Right atrium auricular region (tissue), 2 donors: ENCODE results near the gene RIPK1. TPM values are rescaled to one million over a fixed set of nuclear protein-coding genes. Genes with fewer than 3 reads are reported as not detected.
"Not testable (repeated sequence)": the region's sequence is repeated elsewhere in the genome, so short reads cannot be mapped to it uniquely, and the experiment has no call there.

Experiments
- DNase-seq: peaks from one replicate; pipeline ENCODE4 v3.0.0-alpha.2; 2019; ENCODE audit warnings: low spot score
- H3K27ac ChIP-seq, 2 donors: fragments of 200-600 bp; sonication (generic); 1 replicate in 1 of 2; 2 replicates in 1 of 2; pipeline ENCODE4 v1.5.1; 2016 to 2019
- H3K27me3 ChIP-seq, 2 donors: fragments of 200-600 bp; sonication (generic); one replicate each; pipeline versions ENCODE4 v1.5.1 to v1.6.0; 2017 to 2019
- H3K36me3 ChIP-seq: fragments of 200-600 bp; sonication (generic); one replicate; pipeline ENCODE4 v1.5.1; 2016
- H3K4me1 ChIP-seq, 2 donors: fragments of 200-600 bp; sonication (generic); one replicate each; pipeline versions ENCODE4 v1.5.1 to v1.6.0; 2017 to 2019
- H3K4me3 ChIP-seq, 2 donors: fragments of 200-600 bp; sonication (generic); 1 replicate in 1 of 2; 2 replicates in 1 of 2; pipeline ENCODE4 v1.5.1; 2017 to 2019; ENCODE audit warnings: mild to moderate bottlenecking in 1 of 2, moderate library complexity in 1 of 2
- H3K9me3 ChIP-seq, 2 donors: fragments of 200-600 bp; sonication (generic); one replicate each; pipeline ENCODE4 v1.5.1; 2019
- CTCF ChIP-seq, 2 donors: fragments of 200-600 bp; sonication (generic); IDR thresholded peaks; one replicate each; pipeline ENCODE4 v1.5.1; 2019; ENCODE audit warnings: antibody characterized with exemption in 2 of 2
- total RNA-seq, 2 donors: library from RNA; depleted of rRNA; stranded (reverse); fragments of >200 nt; gene quantifications; one replicate each; pipeline ENCODE4 v1.1.0, GENCODE V29; 2016

Gene RIPK1
- total RNA-seq, 2 donors from 2014 or later: 9.5 to 11.3 TPM

- H3K4me3 ChIP-seq: no peak overlapping the region
- no peak for DNase-seq
- H3K27ac ChIP-seq: no peak overlapping the region
- no peak for TF ChIP-seq CTCF (IDR thresholded peaks at IDR 0.05)
- H3K9me3 ChIP-seq: peaks cover 0 to 3% of the 10 kb centered on the region in 2 donors
- H3K36me3 ChIP-seq: peaks cover 12% of the 10 kb centered on the region
- peaks cover 0 to 10% of the 10 kb centered on the region in 2 donors for H3K4me1 ChIP-seq
- H3K27me3 ChIP-seq: no peaks in the 10 kb centered on the region
These were observed 84.4 kb downstream of the RIPK1 start for GRCh38 chr6:3152689-3153088.

DNA sequence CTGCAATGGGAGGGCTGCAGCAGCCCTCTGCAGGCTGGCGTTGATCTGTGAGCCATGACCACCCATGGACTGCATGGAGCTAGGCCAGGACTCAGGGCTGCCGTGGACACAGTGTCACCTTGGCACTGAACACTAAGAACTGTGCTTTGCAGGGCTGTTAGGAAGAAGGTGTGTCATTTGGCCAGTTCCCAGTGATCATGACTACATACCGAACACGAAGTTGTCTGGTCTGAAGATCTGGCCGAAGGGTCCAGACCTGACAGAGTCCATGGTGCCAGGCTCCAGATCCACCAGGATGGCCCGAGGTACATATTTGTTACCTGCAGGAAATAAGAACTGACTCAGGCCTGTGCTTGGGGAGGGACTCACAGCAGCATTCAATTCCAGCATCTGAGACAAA lies 87.1 kb downstream of the RIPK1 start:
- H3K4me1 ChIP-seq: peaks cover 0 to 26% of the 10 kb centered on the region in 2 donors
- H3K36me3 ChIP-seq, H3K27ac ChIP-seq, H3K27me3 ChIP-seq, H3K9me3 ChIP-seq, H3K4me3 ChIP-seq, DNase-seq: not testable (repeated sequence)

GRCh38 chr6:3156184-3157130 lies 88.2 kb downstream of the RIPK1 start:
- not testable (repeated sequence) for H3K27me3 ChIP-seq, DNase-seq, H3K36me3 ChIP-seq, H3K9me3 ChIP-seq
- Histone ChIP-seq H3K4me3 (peak overlapping the region; percentile 90 to 98), H3K27ac (peak overlapping the region; percentile 95 to 100), H3K4me1 (peaks cover 0 to 26% of the 10 kb centered on the region in 2 donors)

DNA sequence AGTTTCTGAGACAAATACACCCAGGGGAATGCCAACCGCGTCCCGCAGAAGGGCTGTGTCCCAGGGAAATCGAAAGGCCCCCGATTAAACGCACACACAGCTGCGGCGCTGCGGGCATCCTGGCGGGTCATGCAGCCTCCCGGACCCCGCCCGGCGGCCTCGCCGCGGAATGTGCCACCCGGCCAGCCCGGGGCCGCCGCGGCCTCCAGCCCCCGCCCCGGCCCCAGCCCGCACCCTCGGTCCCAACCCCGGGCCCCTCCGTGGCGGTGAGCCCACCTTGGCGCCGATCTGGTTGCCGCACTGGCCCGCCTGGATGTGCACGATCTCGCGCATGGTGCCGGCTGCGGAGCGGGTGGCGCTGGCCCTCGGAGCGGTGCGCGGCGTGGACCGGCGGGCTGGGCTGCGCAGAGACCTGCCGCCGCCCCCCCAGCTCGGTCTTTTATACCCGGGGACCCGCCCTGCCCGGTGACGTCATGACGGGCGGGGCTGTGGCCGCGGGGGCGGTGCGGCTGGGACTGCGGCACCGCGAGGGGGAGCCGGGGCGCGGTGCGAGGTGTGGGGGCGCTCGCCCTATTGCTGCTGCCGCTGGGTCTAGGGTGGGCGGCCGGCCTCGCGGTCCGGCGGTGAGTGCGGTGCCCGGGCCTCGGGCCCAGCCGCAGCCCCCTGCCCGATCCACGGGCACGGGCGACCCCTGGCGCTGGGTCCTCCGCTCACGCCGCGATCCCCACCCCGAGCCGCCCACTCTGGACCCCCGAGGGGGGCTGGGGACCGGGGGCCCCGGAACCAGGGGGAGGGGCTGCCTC lies 89.0 kb downstream of the RIPK1 start, which contains the start of gene TUBB2A:
Gene TUBB2A (minus strand): TSS at position 414 of the 803 bp plus-strand sequence. CDS start 81 bp downstream, at position 333.
- DNase-seq: peak; percentile 86
- H3K27me3 ChIP-seq: no peaks in the 10 kb centered on the region
- H3K36me3 ChIP-seq: peaks cover 7% of the 10 kb centered on the region
- TF ChIP-seq CTCF (IDR thresholded peaks at IDR 0.05): peak; percentile 56 to 67
- peak within 1 kb of the TSS; percentile 95 to 100 for H3K27ac ChIP-seq
- H3K4me3 ChIP-seq: peak within 1 kb of the TSS; percentile 90 to 98
- peaks cover 0 to 26% of the 10 kb centered on the region in 2 donors for H3K4me1 ChIP-seq
- H3K9me3 ChIP-seq: no peaks in the 10 kb centered on the region

DNA sequence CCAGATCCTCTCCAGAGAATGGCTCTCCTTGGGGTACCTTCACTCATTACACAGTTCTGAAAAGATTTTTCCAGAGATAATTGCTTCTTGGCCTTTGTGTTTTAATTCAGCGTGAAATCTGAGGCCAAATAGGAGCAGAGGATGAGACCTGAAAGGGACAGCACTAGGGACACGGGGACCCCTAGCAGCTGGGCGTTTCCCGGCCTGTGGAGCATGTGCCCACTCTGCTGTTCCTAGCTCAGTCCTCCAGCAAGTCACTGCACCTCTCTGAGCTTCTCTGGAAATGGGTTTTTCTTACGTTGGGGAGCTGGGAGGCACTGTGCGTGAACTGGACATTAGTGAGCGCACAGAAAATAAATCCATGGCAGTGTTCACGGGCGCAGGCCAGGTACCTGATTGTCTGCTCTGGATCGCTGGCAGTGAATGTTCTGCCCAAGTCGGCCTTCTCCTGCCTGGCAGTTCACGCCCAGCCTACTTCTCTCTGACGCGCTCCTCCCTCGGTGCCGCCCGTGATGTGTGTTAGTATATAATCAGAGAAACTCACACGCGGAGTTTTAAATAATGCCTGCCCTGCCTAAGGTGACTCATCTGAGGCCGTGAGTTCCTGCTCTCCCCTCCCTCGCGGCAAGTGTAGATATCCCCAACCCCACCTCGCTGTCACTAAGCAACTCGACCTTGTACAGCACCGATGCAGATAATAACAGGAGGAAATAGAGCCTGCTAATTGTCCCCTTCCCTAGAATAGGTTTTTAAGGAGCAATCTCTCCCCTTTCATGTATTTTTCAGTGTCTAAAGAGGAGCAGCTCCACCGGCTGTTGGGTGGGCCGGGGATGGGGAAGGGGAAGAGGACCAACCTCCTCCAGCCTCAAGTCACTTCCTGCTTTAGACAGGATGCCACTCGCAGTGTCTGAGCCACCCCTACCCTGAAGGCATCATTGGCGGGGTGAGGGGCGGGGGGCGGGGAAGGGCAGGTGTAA lies 91.8 kb downstream of the RIPK1 start:
- H3K9me3 ChIP-seq: no peaks in the 10 kb centered on the region
- no peak for TF ChIP-seq CTCF (IDR thresholded peaks at IDR 0.05)
- peaks cover 3% of the 10 kb centered on the region for H3K36me3 ChIP-seq
- H3K4me1 ChIP-seq: peaks cover 0 to 31% of the 10 kb centered on the region in 2 donors
- no peaks in the 10 kb centered on the region for H3K27me3 ChIP-seq
- no peak for DNase-seq
- peak overlapping the region; percentile 36 to 42 for H3K27ac ChIP-seq
- H3K4me3 ChIP-seq: no peak overlapping the region

- H3K4me1 ChIP-seq: peaks cover 0 to 22% of the 10 kb centered on the region in 2 donors
- no peak for DNase-seq
- H3K27ac ChIP-seq: peak overlapping the region; percentile 90 to 91
These were observed 93.8 kb downstream of the RIPK1 start for GRCh38 chr6:3162067-3162497.

More at GRCh38 chr6:3162067-3162497, 93.8 kb downstream of the RIPK1 start:
- no peaks in the 10 kb centered on the region for H3K27me3 ChIP-seq
- no peaks in the 10 kb centered on the region for H3K9me3 ChIP-seq
- no peak for TF ChIP-seq CTCF (IDR thresholded peaks at IDR 0.05)
- no peaks in the 10 kb centered on the region for H3K36me3 ChIP-seq
- H3K4me3 ChIP-seq: peak overlapping the region; percentile 61 to 82
